ENCODE results near the gene ARSB. TPM values are rescaled to one million over a fixed set of nuclear protein-coding genes. Genes with fewer than 3 reads are reported as not detected.

Gene ARSB
- polyA plus RNA-seq, 1 of the 3 experiments (the other 2 are of a cell fraction): 12.5 TPM

GRCh38 chr5:78915170-78915569, 69.9 kb downstream of the ARSB start:
- H3K79me2 ChIP-seq (ENCODE audit: insufficient read depth): no peaks in the 10 kb centered on the region
- H3K9me2 ChIP-seq: no peaks in the 10 kb centered on the region
- H3K27ac ChIP-seq (ENCODE audit: low read depth in 2 of 2, low read length in 1 of 2): no peak overlapping the region
- ChIA-PET POLR2A (interaction anchor here (0.6 kb wide), 1 partner anchor 83 kb away, joined by 3 read pairs; no protein-coding TSS in a partner anchor), CTCF (interaction anchor here (1.2 to 1.3 kb wide), 3 partner anchors 29 to 265 kb away, joined by 3 to 4 read pairs (median 3); no protein-coding TSS in a partner anchor)
- no peaks in the 10 kb centered on the region for H4K20me1 ChIP-seq (ENCODE audit: insufficient read depth)
- no peak for DNase-seq
- H3K4me1 ChIP-seq (ENCODE audit: control insufficient read depth in 1 of 2, insufficient read depth in 2 of 2, low read depth in 1 of 2, low read length in 1 of 2): peaks cover 0 to 10% of the 10 kb centered on the region in 2 experiments; a peak in 2 of 4 replicates
- H3K9me3 ChIP-seq: no peaks in the 10 kb centered on the region
- H3K4me2 ChIP-seq: no peak overlapping the region
- no peak overlapping the region for H2AFZ ChIP-seq (ENCODE audit: low read depth)
- H3K27me3 ChIP-seq (ENCODE audit: insufficient read depth): no peaks in the 10 kb centered on the region
- no peak overlapping the region for H3K4me3 ChIP-seq (ENCODE audit: low read depth in 2 of 2, low read length in 1 of 2)
- no peak overlapping the region for H3K9ac ChIP-seq
- 93% methylated on average over 3 of the region's 3 CpGs for WGBS (ENCODE audit: low lambda C conversion rate)
- TF ChIP-seq USF2 (IDR thresholded peaks at IDR 0.05; ENCODE audit: borderline replicate concordance, low read depth, low read length) (no peak), SIN3A (IDR thresholded peaks at IDR 0.05; ENCODE audit: borderline replicate concordance, low read depth, low read length) (no peak), CTCF (IDR thresholded peaks at IDR 0.05) (no peak), PBX3 (IDR thresholded peaks at IDR 0.05) (no peak), POLR2AphosphoS5 (IDR thresholded peaks at IDR 0.05; ENCODE audit: low read depth, low read length) (no peak), SMC3 (IDR thresholded peaks at IDR 0.05; ENCODE audit: low read depth, low read length) (no peak), RXRA (IDR thresholded peaks at IDR 0.05; ENCODE audit: borderline replicate concordance, low read depth) (no peak), MAX (IDR thresholded peaks at IDR 0.05; ENCODE audit: low read depth) (no peak), FOXM1 (IDR thresholded peaks at IDR 0.05; ENCODE audit: low read depth) (no peak)
- H3F3A ChIP-seq (replicated peaks; ENCODE audit: insufficient read depth): no peaks in the 10 kb centered on the region
- H3K36me3 ChIP-seq (replicated peaks in 1 of 2; ENCODE audit: control insufficient read depth in 1 of 2, insufficient read depth in 2 of 2, low read length in 1 of 2): no peaks in the 10 kb centered on the region

GRCh38 chr5:78912811-78913210, 72.3 kb downstream of the ARSB start:
- Histone ChIP-seq H3K4me3 (ENCODE audit: low read depth in 2 of 2, low read length in 1 of 2) (no peak overlapping the region), H4K20me1 (ENCODE audit: insufficient read depth) (no peaks in the 10 kb centered on the region), H3K79me2 (ENCODE audit: insufficient read depth) (no peaks in the 10 kb centered on the region), H3K36me3 (replicated peaks in 1 of 2; ENCODE audit: control insufficient read depth in 1 of 2, insufficient read depth in 2 of 2, low read length in 1 of 2) (no peaks in the 10 kb centered on the region), H3K4me1 (ENCODE audit: control insufficient read depth in 1 of 2, insufficient read depth in 2 of 2, low read depth in 1 of 2, low read length in 1 of 2) (peaks cover 14 to 22% of the 10 kb centered on the region in 2 experiments), H3K4me2 (no peak overlapping the region), H3K9ac (no peak overlapping the region), H2AFZ (ENCODE audit: low read depth) (no peak overlapping the region), H3K27ac (ENCODE audit: low read depth in 2 of 2, low read length in 1 of 2) (peak overlapping the region in 1 of 2 experiments; percentile 88; a peak in 2 of 4 replicates), H3K27me3 (ENCODE audit: insufficient read depth) (no peaks in the 10 kb centered on the region), H3K9me2 (no peaks in the 10 kb centered on the region), H3F3A (replicated peaks; ENCODE audit: insufficient read depth) (peaks cover 14% of the 10 kb centered on the region), H3K9me3 (no peaks in the 10 kb centered on the region)
- 91% methylated on average over 7 of the region's 7 CpGs for WGBS (ENCODE audit: low lambda C conversion rate)
- CTCF ChIA-PET: interaction anchor here (0.7 to 1.9 kb wide), 3 partner anchors 8 to 265 kb away, joined by 3 to 9 read pairs (median 3); partner anchors contain the start of gene LHFPL2
- no peak for DNase-seq
- POLR2A ChIA-PET: no interaction called here
- TF ChIP-seq MAX (IDR thresholded peaks at IDR 0.05; ENCODE audit: low read depth) (no peak), TEAD4 (IDR thresholded peaks at IDR 0.05; ENCODE audit: borderline replicate concordance, insufficient read depth) (no peak), MEF2A (IDR thresholded peaks at IDR 0.05; ENCODE audit: borderline replicate concordance, low read depth) (no peak), USF1 (IDR thresholded peaks at IDR 0.05; ENCODE audit: borderline replicate concordance, low read depth) (no peak), ZBTB33 (IDR thresholded peaks at IDR 0.05; ENCODE audit: borderline replicate concordance, low read depth) (no peak), CTCF (IDR thresholded peaks at IDR 0.05) (no peak), SIN3A (IDR thresholded peaks at IDR 0.05; ENCODE audit: borderline replicate concordance, low read depth, low read length) (no peak), CHD2 (IDR thresholded peaks at IDR 0.05; ENCODE audit: low read length, partially characterized antibody) (no peak), EZH2phosphoT487 (IDR thresholded peaks at IDR 0.05; ENCODE audit: borderline replicate concordance, low read depth) (no peak)

Data from SK-N-SH (cell line).